ENCODE data around the gene MROH9.

The MROH9 gene

GRCh38 chr1:171075041-171075440 is 139.7 kb downstream of the MROH9 start:
- in situ Hi-C loops (cut with MboI; ENCODE audit: low sequenced_read_pairs), result no loop called here

- in situ Hi-C loops (cut with MboI; ENCODE audit: low sequenced_read_pairs), result no loop called here
Observed at GRCh38 chr1:171081314-171081753, 146.0 kb downstream of the MROH9 start.

- in situ Hi-C loops (cut with MboI; ENCODE audit: low sequenced_read_pairs), result no loop called here
Observed at GRCh38 chr1:171081763-171082201, 146.4 kb downstream of the MROH9 start.

- in situ Hi-C loops (cut with MboI; ENCODE audit: low sequenced_read_pairs), result no loop called here
Observed at GRCh38 chr1:171082606-171083005, 147.3 kb downstream of the MROH9 start.

- in situ Hi-C loops (cut with MboI; ENCODE audit: low sequenced_read_pairs), result no loop called here
Observed at GRCh38 chr1:171083222-171083621, 147.9 kb downstream of the MROH9 start.

- in situ Hi-C loops (cut with MboI; ENCODE audit: low sequenced_read_pairs), result no loop called here
Observed at GRCh38 chr1:171084091-171084490, 148.8 kb downstream of the MROH9 start.

- in situ Hi-C loops (cut with MboI; ENCODE audit: low sequenced_read_pairs), result no loop called here
Observed at GRCh38 chr1:171084870-171085269, 149.5 kb downstream of the MROH9 start.

GRCh38 chr1:171087896-171088295 is 152.6 kb downstream of the MROH9 start:
- in situ Hi-C loops (cut with MboI; ENCODE audit: low sequenced_read_pairs), result no loop called here

GRCh38 chr1:171090604-171091003 is 155.3 kb downstream of the MROH9 start, which contains the start of gene FMO3:
Gene FMO3 (plus strand): TSS chr1:171090905. CDS start chr1:171092659, 1,754 bp downstream.
- in situ Hi-C loops (cut with MboI; ENCODE audit: low sequenced_read_pairs), result no loop called here

- in situ Hi-C loops (cut with MboI; ENCODE audit: low sequenced_read_pairs), result no loop called here
Observed at GRCh38 chr1:171103862-171104261, 168.5 kb downstream of the MROH9 start.

- in situ Hi-C loops (cut with MboI; ENCODE audit: low sequenced_read_pairs), result no loop called here
Observed at GRCh38 chr1:171107262-171107940, 172.1 kb downstream of the MROH9 start.

- in situ Hi-C loops (cut with MboI; ENCODE audit: low sequenced_read_pairs), result no loop called here
Observed at GRCh38 chr1:171107969-171108368, 172.6 kb downstream of the MROH9 start.

- in situ Hi-C loops (cut with MboI; ENCODE audit: low sequenced_read_pairs), result no loop called here
Observed at GRCh38 chr1:171109966-171110365, 174.6 kb downstream of the MROH9 start.

GRCh38 chr1:171110621-171111326 is 175.4 kb downstream of the MROH9 start:
- in situ Hi-C loops (cut with MboI; ENCODE audit: low sequenced_read_pairs), result no loop called here

GRCh38 chr1:171112119-171112518 is 176.8 kb downstream of the MROH9 start:
- in situ Hi-C loops (cut with MboI; ENCODE audit: low sequenced_read_pairs), result no loop called here

- in situ Hi-C loops (cut with MboI; ENCODE audit: low sequenced_read_pairs), result no loop called here
Observed at GRCh38 chr1:171113382-171113781, 178.0 kb downstream of the MROH9 start.

Measured in HL-60/S4 (cell line).